Loucy (cell line): ENCODE data around the gene CYTH3.

Source experiments
- H2AFZ ChIP-seq: fragments of 200-600 bp; sonication (generic); 2 replicates; pipeline ENCODE4 v1.6.0; 2016; ENCODE audit warnings: antibody characterized with exemption, mild to moderate bottlenecking, low read length, moderate library complexity
- H3F3A ChIP-seq: fragments of 200-600 bp; 2 replicates; pipeline ENCODE4 v1.6.0; 2016; ENCODE audit warnings: antibody characterized with exemption, low read depth, mild to moderate bottlenecking
- H3K27me3 ChIP-seq: fragments of 200-600 bp; sonication (generic); 2 replicates; pipeline ENCODE4 v1.6.1; 2014; ENCODE audit warnings: low read length, mild to moderate bottlenecking; ENCODE audit not compliant: insufficient read depth, poor library complexity, severe bottlenecking
- H3K36me3 ChIP-seq: fragments of 200-600 bp; sonication (generic); 2 replicates; pipeline ENCODE4 v1.6.1; 2016; ENCODE audit warnings: low read length; ENCODE audit not compliant: insufficient read depth
- H3K4me1 ChIP-seq: fragments of 200-600 bp; sonication (generic); 2 replicates; pipeline ENCODE4 v1.5.1; 2014; ENCODE audit warnings: low read length, mild to moderate bottlenecking; ENCODE audit not compliant: insufficient read depth, poor library complexity, severe bottlenecking
- H3K4me2 ChIP-seq: fragments of 200-600 bp; sonication (generic); 2 replicates; pipeline ENCODE4 v1.6.0; 2014; ENCODE audit warnings: antibody characterized with exemption, low read length, low read depth, mild to moderate bottlenecking; ENCODE audit not compliant: poor library complexity, severe bottlenecking
- H3K4me3 ChIP-seq: fragments of 200-600 bp; sonication (generic); 2 replicates; pipeline ENCODE4 v1.5.1; 2014; ENCODE audit warnings: low read length, mild to moderate bottlenecking, mixed read lengths; ENCODE audit not compliant: poor library complexity, severe bottlenecking
- H3K79me2 ChIP-seq: fragments of 200-600 bp; sonication (generic); 2 replicates; pipeline ENCODE4 v1.6.1; 2014; ENCODE audit warnings: low read length; ENCODE audit not compliant: insufficient read depth
- H3K9ac ChIP-seq: fragments of 200-600 bp; sonication (generic); 2 replicates; pipeline ENCODE4 v1.6.0; 2014; ENCODE audit warnings: mild to moderate bottlenecking, low read depth, low read length, moderate library complexity; ENCODE audit not compliant: poor library complexity, severe bottlenecking
- H3K9me2 ChIP-seq: fragments of 200-600 bp; sonication (generic); replicated peaks from 2 replicates; pipeline ENCODE4 v1.6.1; 2016; ENCODE audit warnings: low read depth, low read length, mixed read lengths
- H3K9me3 ChIP-seq: fragments of 200-600 bp; sonication (generic); 2 replicates; pipeline ENCODE4 v1.6.1; 2014; ENCODE audit warnings: mild to moderate bottlenecking, antibody characterized with exemption, low read length, low read depth; ENCODE audit not compliant: insufficient read depth
- H4K20me1 ChIP-seq: fragments of 200-600 bp; sonication (generic); 2 replicates; pipeline ENCODE4 v1.6.0; 2014; ENCODE audit warnings: antibody characterized with exemption, low read length, mild to moderate bottlenecking; ENCODE audit not compliant: insufficient read depth, poor library complexity, severe bottlenecking
- EZH2phosphoT487 ChIP-seq: fragments of 200-600 bp; IDR thresholded peaks from 2 replicates; pipeline ENCODE4 v1.6.1; 2018; ENCODE audit warnings: antibody characterized with exemption, mild to moderate bottlenecking, moderate library complexity, borderline replicate concordance
- TF ChIP-seq, protein P1 (sequence below): fragments of 200-600 bp; sonication (generic); conservative IDR thresholded peaks from 2 replicates; pipeline ENCODE4 v1.5.1; 2014; ENCODE audit warnings: mild to moderate bottlenecking, antibody characterized with exemption, low read length

Gene CYTH3

DNA sequence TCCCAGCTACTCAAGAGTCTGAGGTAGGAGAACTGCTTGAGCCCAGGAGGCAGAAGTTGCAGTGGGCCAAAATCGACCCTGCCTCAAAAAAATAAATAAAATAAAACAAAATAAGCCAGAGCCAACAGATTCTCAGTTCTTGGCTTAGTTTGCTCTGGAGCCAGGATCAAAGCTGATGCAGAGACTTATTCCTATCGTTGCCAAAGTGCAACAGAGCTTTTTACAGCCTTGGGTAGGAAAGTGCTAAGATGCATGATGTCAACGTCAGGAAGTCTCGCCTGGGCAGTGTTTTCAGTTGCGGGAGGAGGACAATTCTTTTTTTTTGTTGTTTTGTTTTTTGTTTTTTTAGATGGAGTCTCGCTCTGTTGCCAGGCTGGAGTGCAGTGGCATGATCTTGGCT lies 43.8 kb upstream of the CYTH3 start:
- no peak overlapping the region for H3K9ac ChIP-seq
- no peaks in the 10 kb centered on the region for H3K27me3 ChIP-seq
- H2AFZ ChIP-seq = no peak overlapping the region
- no peaks in the 10 kb centered on the region for H3K4me1 ChIP-seq
- no peaks in the 10 kb centered on the region for H3K9me3 ChIP-seq
- no peak overlapping the region for H3K4me3 ChIP-seq
- no peaks in the 10 kb centered on the region for H3K36me3 ChIP-seq
- TF ChIP-seq, protein P1, sequence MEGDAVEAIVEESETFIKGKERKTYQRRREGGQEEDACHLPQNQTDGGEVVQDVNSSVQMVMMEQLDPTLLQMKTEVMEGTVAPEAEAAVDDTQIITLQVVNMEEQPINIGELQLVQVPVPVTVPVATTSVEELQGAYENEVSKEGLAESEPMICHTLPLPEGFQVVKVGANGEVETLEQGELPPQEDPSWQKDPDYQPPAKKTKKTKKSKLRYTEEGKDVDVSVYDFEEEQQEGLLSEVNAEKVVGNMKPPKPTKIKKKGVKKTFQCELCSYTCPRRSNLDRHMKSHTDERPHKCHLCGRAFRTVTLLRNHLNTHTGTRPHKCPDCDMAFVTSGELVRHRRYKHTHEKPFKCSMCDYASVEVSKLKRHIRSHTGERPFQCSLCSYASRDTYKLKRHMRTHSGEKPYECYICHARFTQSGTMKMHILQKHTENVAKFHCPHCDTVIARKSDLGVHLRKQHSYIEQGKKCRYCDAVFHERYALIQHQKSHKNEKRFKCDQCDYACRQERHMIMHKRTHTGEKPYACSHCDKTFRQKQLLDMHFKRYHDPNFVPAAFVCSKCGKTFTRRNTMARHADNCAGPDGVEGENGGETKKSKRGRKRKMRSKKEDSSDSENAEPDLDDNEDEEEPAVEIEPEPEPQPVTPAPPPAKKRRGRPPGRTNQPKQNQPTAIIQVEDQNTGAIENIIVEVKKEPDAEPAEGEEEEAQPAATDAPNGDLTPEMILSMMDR = no peak
- no peak for TF ChIP-seq EZH2phosphoT487
- H3K9me2 ChIP-seq = no peaks in the 10 kb centered on the region
- no peaks in the 10 kb centered on the region for H3K79me2 ChIP-seq
- H3F3A ChIP-seq = no peaks in the 10 kb centered on the region
- H3K4me2 ChIP-seq = no peak overlapping the region
- no peaks in the 10 kb centered on the region for H4K20me1 ChIP-seq

DNA sequence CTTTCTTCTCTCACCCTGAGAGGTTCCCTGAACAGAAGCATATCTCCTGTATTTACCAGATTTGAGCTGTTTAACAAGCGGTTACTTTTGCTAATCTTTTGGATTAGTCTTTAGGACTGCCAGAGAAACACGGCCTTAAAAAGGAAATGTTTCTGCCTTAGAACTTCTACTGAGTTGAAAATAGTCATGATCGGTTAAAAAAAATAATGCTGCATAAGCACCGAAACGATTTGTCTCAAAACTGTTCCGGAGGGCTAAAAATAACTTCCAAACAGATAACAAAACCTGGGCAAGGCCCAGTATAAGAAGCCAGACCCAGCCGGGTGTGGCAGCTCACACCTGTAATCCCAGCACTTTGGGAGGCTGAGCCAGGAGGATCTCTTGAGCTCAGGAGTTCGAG lies 43.3 kb upstream of the CYTH3 start:
- Histone ChIP-seq H3K4me1 (no peaks in the 10 kb centered on the region), H4K20me1 (no peaks in the 10 kb centered on the region), H3K9ac (no peak overlapping the region), H3K9me2 (no peaks in the 10 kb centered on the region), H3K9me3 (no peaks in the 10 kb centered on the region), H3K27me3 (no peaks in the 10 kb centered on the region), H3K79me2 (no peaks in the 10 kb centered on the region), H3K4me3 (no peak overlapping the region), H3F3A (no peaks in the 10 kb centered on the region), H3K4me2 (no peak overlapping the region), H2AFZ (no peak overlapping the region), H3K36me3 (no peaks in the 10 kb centered on the region)
- TF ChIP-seq EZH2phosphoT487 = no peak
- TF ChIP-seq, protein P1 = no peak

DNA sequence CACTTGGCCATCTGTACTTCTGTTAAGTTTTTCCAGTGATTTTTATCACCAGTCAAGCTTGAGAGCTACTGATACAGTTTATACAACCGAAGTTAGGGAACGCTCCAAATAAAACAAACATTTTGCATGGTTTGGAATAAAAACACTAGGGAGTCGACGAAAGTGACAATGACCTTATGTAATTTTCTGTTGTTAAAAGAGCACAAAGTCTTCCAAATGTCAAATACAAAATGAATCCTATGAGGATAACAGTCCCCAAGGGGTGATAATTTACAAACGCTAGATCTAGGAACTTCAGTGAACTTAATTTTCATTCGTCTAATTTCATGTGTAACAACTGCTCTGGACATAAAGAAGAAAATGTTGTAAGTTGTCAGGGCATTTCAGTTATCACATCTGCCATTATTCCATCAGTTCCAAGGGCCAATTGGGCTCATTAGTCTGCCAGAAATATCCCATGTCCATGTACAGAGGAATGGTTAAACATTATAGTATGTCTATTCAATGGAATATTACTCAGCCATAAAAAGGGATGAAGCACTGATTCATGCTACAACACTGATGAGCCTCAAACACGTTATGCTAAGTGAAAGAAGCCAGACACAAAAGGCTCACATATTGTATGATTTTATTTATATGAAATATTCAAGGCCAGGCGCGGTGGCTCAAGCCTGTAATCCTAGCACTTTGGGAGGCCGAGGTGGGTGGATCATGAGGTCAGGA lies 38.0 kb upstream of the CYTH3 start:
- Histone ChIP-seq H3K4me1 (no peaks in the 10 kb centered on the region), H3K4me2 (no peak overlapping the region), H3K79me2 (no peaks in the 10 kb centered on the region), H4K20me1 (no peaks in the 10 kb centered on the region), H3K9me3 (no peaks in the 10 kb centered on the region), H3K36me3 (no peaks in the 10 kb centered on the region), H3K27me3 (no peaks in the 10 kb centered on the region), H2AFZ (no peak overlapping the region), H3F3A (no peaks in the 10 kb centered on the region), H3K4me3 (no peak overlapping the region), H3K9me2 (no peaks in the 10 kb centered on the region), H3K9ac (no peak overlapping the region)
- no peak for TF ChIP-seq EZH2phosphoT487
- TF ChIP-seq, protein P1 = no peak
